WERI-Rb-1 (cell line): ENCODE data around the gene OR4D11.
"Not testable (repeated sequence)": the region's sequence is repeated elsewhere in the genome, so short reads cannot be mapped to it uniquely, and the experiment has no call there.

Source experiments
- DNase-seq: peaks from one replicate; pipeline ENCODE4 v3.0.0-alpha.2; 2020
- H3K27ac ChIP-seq: fragments of 250-450 bp; sonication (Bioruptor Pico); 2 replicates; pipeline ENCODE4 v1.5.1; 2020; ENCODE audit warnings: mild to moderate bottlenecking, moderate library complexity
- H3K27me3 ChIP-seq: fragments of 250-450 bp; sonication (Bioruptor Pico); 2 replicates; pipeline ENCODE4 v1.5.1; 2021; ENCODE audit warnings: mild to moderate bottlenecking, low read depth, moderate library complexity; ENCODE audit not compliant: insufficient read depth, severe bottlenecking
- H3K36me3 ChIP-seq: fragments of 250-450 bp; sonication (Bioruptor Pico); 2 replicates; pipeline ENCODE4 v1.5.1; 2020; ENCODE audit warnings: mild to moderate bottlenecking, moderate library complexity
- H3K4me3 ChIP-seq: 2 replicates; pipeline ENCODE4 v1.5.1; 2011; ENCODE audit warnings: low read depth, mild to moderate bottlenecking, control low read depth, low read length
- H3K9me3 ChIP-seq: fragments of 250-450 bp; sonication (Bioruptor Pico); 2 replicates; pipeline ENCODE4 v1.5.1; 2021; ENCODE audit warnings: mild to moderate bottlenecking, moderate library complexity; ENCODE audit not compliant: severe bottlenecking
- CTCF ChIP-seq: IDR thresholded peaks from 2 replicates; pipeline ENCODE4 v1.5.1; 2011; ENCODE audit warnings: low read depth, mild to moderate bottlenecking, control low read depth, inconsistent platforms, low read length

Gene OR4D11

GRCh38 chr11:59520741-59521140 is 17.4 kb downstream of the OR4D11 start:
- no peaks in the 10 kb centered on the region for H3K9me3 ChIP-seq
- no peak for DNase-seq
- H3K27ac ChIP-seq, result no peak overlapping the region
- no peak for TF ChIP-seq CTCF
- H3K27me3 ChIP-seq, result no peaks in the 10 kb centered on the region
- no peaks in the 10 kb centered on the region for H3K36me3 ChIP-seq
- no peak overlapping the region for H3K4me3 ChIP-seq

GRCh38 chr11:59523541-59523940 is 20.2 kb downstream of the OR4D11 start:
- DNase-seq, result peak; percentile 40
- TF ChIP-seq CTCF, result peak; percentile 42; the same call in 1 of the 2 replicates
- no peak overlapping the region for H3K4me3 ChIP-seq
- no peaks in the 10 kb centered on the region for H3K27me3 ChIP-seq
- no peak overlapping the region for H3K27ac ChIP-seq
- H3K9me3 ChIP-seq, result no peaks in the 10 kb centered on the region
- no peaks in the 10 kb centered on the region for H3K36me3 ChIP-seq

- TF ChIP-seq CTCF, result no peak
- Histone ChIP-seq H3K4me3 (no peak overlapping the region), H3K9me3 (no peaks in the 10 kb centered on the region), H3K36me3 (no peaks in the 10 kb centered on the region), H3K27ac (no peak overlapping the region), H3K27me3 (no peaks in the 10 kb centered on the region)
- no peak for DNase-seq
Measured at GRCh38 chr11:59528711-59529110, 25.3 kb downstream of the OR4D11 start.

- H3K9me3 ChIP-seq, result no peaks in the 10 kb centered on the region
- no peaks in the 10 kb centered on the region for H3K27me3 ChIP-seq
- H3K4me3 ChIP-seq, result no peak overlapping the region
- TF ChIP-seq CTCF, result no peak
- no peak overlapping the region for H3K27ac ChIP-seq
- no peaks in the 10 kb centered on the region for H3K36me3 ChIP-seq
- DNase-seq, result no peak
Measured at GRCh38 chr11:59532620-59533019, 29.2 kb downstream of the OR4D11 start.

- Histone ChIP-seq H3K27ac (no peak overlapping the region), H3K36me3 (no peaks in the 10 kb centered on the region), H3K9me3 (no peaks in the 10 kb centered on the region), H3K27me3 (no peaks in the 10 kb centered on the region), H3K4me3 (no peak overlapping the region)
- TF ChIP-seq CTCF, result no peak
- DNase-seq, result peak; percentile 72
Measured at GRCh38 chr11:59534676-59535075, 31.3 kb downstream of the OR4D11 start.

- Histone ChIP-seq H3K4me3 (no peak overlapping the region), H3K27ac (peak overlapping the region; percentile 54), H3K36me3 (no peaks in the 10 kb centered on the region), H3K27me3 (no peaks in the 10 kb centered on the region), H3K9me3 (no peaks in the 10 kb centered on the region)
- no peak for TF ChIP-seq CTCF
- DNase-seq, result peak; percentile 68
Measured at GRCh38 chr11:59542142-59542810, 38.9 kb downstream of the OR4D11 start.

- H3K27me3 ChIP-seq, DNase-seq, H3K36me3 ChIP-seq, H3K27ac ChIP-seq, H3K4me3 ChIP-seq, H3K9me3 ChIP-seq: not testable (repeated sequence)
Measured at GRCh38 chr11:59543713-59544112, 40.3 kb downstream of the OR4D11 start.
